ENCODE measurements around the gene PRKCH. TPM values are rescaled to one million over a fixed set of nuclear protein-coding genes. Genes with fewer than 3 reads are reported as not detected.

PRKCH gene
- polyA plus RNA-seq, 2 of the 4 experiments (the other 2 are of a cell fraction): 10.0 to 10.2 TPM

DNA sequence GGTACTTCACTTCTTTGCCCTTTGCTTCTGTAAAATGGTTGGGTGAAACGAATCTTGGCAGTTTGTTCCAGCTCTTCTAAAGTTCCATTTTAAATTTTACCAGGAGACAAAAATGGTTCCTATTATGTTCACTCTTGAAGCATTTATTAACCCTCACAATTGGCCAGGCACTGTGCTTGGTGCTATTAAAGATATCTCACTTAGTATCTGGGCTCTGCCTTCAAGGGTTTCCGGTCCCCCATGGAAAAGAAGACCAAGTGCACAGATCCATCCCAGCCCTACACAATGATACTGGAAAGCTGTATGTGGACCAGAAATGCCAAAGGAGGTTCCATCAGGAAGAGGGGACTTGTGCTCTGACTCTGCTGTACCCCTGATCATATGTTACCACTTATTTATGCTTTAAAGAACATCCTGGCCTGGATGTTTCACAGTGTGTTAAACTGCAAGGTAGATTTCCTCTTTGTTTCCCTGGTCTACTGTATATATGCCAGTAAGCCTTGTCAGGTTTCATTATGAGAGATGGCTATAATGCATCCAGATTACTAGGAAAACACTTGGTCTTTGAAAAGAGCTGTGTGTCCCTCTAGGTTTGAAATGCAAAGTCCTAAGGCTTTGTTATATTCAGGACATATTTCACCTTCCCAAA is 154.8 kb downstream of the PRKCH start (continued):
- peak; percentile 97; the same call in 1 of the 2 replicates for TF ChIP-seq HOXB13 (CRISPR knock-in tag; IDR thresholded peaks at IDR 0.05; ENCODE audit: low read depth)

DNA sequence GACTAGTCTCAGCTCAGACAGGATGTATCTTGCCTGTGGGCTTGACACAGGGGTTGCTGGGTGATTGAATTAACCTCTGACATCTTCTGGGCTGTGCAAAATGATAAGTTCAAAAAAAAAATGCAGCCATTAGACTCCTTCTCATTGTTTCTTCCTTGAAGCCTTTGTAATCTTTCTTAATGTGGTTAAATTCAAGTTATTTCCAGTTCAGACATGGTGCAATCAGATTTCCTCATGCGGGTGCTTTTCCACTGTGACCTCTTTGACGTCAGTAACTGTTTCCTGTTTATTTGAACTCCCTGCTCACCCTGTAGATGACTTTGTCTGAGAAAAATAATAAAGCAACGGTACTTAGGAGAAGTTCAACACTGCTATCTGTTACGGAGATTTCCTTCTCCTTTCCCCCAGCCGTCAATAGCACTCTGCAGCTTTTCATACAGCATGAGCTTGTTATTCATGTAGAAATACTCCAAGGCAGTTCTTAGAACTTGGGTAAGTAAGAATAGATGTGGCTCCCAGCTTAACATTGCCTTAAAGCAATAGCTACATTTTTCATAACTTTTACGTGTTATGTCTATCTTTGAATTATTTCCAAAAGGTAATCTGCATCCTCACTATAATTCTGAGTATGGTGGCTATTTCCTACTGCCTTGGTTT is 155.5 kb downstream of the PRKCH start:
- ChIA-PET CTCF (interaction anchor here (0.8 to 3.4 kb wide), 17 partner anchors 10 to 361 kb away, joined by 3 to 28 read pairs (median 5); no protein-coding TSS in a partner anchor), POLR2A (interaction anchor here (1.1 to 3.5 kb wide), 7 partner anchors 48 to 285 kb away, joined by 3 to 19 read pairs (median 3); partner anchors contain the start of genes HIF1A and SNAPC1)
- peak overlapping the region; percentile 91 to 96 for H3K27ac ChIP-seq
- peak overlapping the region; percentile 66 for H3K4me2 ChIP-seq
- H3K9me3 ChIP-seq: no peaks in the 10 kb centered on the region
- 8% methylated on average over 6 of the region's 6 CpGs for WGBS (ENCODE audit: missing lambda C conversion rate)
- TF ChIP-seq SMC3 (IDR thresholded peaks at IDR 0.05): peak; percentile 65
- no peak for TF ChIP-seq NFE2L2 (conservative IDR thresholded peaks at IDR 0.05; ENCODE audit: low read length)
- peak; percentile 98 to 99 for TF ChIP-seq EP300 (IDR thresholded peaks at IDR 0.05)
- TF ChIP-seq, protein P1, sequence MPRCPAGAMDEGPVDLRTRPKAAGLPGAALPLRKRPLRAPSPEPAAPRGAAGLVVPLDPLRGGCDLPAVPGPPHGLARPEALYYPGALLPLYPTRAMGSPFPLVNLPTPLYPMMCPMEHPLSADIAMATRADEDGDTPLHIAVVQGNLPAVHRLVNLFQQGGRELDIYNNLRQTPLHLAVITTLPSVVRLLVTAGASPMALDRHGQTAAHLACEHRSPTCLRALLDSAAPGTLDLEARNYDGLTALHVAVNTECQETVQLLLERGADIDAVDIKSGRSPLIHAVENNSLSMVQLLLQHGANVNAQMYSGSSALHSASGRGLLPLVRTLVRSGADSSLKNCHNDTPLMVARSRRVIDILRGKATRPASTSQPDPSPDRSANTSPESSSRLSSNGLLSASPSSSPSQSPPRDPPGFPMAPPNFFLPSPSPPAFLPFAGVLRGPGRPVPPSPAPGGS (IDR thresholded peaks at IDR 0.05): peak; percentile 98
- peak; percentile 20; the same call in 1 of the 2 replicates for TF ChIP-seq HOXB5 (CRISPR knock-in tag; IDR thresholded peaks at IDR 0.05)
- peak; percentile 29 to 67; a peak in 4 of 5 replicates for TF ChIP-seq RAD21 (conservative IDR thresholded peaks at IDR 0.05 in 1 of 2, IDR thresholded peaks at IDR 0.05 in 1 of 2)
- TF ChIP-seq CBX8 (IDR thresholded peaks at IDR 0.05): no peak
- TF ChIP-seq FOXS1 (CRISPR knock-in tag; IDR thresholded peaks at IDR 0.05): peak; percentile 88
- TF ChIP-seq MAFK (IDR thresholded peaks at IDR 0.05; ENCODE audit: partially characterized antibody): no peak
- peak; percentile 97 for TF ChIP-seq RARB (CRISPR knock-in tag; IDR thresholded peaks at IDR 0.05)
- TF ChIP-seq JUN (IDR thresholded peaks at IDR 0.05): peak; percentile 97 to 98
- no peak for TF ChIP-seq KDM1A (IDR thresholded peaks at IDR 0.05; ENCODE audit: low read depth)
- TF ChIP-seq HDAC2 (IDR thresholded peaks at IDR 0.05): no peak
- peak; percentile 85 for TF ChIP-seq HOXA7 (CRISPR knock-in tag; IDR thresholded peaks at IDR 0.05)
- peak; percentile 7; the same call in 1 of the 2 replicates for TF ChIP-seq TFCP2L1 (CRISPR knock-in tag; IDR thresholded peaks at IDR 0.05)
- TF ChIP-seq HES2 (IDR thresholded peaks at IDR 0.05): peak; percentile 90
- TF ChIP-seq JUNB (IDR thresholded peaks at IDR 0.05): peak; percentile 89
- TF ChIP-seq, protein P2, sequence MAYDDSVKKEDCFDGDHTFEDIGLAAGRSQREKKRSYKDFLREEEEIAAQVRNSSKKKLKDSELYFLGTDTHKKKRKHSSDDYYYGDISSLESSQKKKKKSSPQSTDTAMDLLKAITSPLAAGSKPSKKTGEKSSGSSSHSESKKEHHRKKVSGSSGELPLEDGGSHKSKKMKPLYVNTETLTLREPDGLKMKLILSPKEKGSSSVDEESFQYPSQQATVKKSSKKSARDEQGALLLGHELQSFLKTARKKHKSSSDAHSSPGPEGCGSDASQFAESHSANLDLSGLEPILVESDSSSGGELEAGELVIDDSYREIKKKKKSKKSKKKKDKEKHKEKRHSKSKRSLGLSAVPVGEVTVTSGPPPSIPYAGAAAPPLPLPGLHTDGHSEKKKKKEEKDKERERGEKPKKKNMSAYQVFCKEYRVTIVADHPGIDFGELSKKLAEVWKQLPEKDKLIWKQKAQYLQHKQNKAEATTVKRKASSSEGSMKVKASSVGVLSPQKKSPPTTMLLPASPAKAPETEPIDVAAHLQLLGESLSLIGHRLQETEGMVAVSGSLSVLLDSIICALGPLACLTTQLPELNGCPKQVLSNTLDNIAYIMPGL (CRISPR knock-in tag; IDR thresholded peaks at IDR 0.05; ENCODE audit: borderline replicate concordance): peak; percentile 56; the same call in 1 of the 2 replicates
- TF ChIP-seq MAX (IDR thresholded peaks at IDR 0.05): peak; percentile 85
- peak; percentile 98 for TF ChIP-seq CEBPB (IDR thresholded peaks at IDR 0.05)
- no peak for TF ChIP-seq SREBF2 (IDR thresholded peaks at IDR 0.05)
- peak; percentile 60; the same call in 1 of the 2 replicates for TF ChIP-seq FOSB (CRISPR knock-in tag; IDR thresholded peaks at IDR 0.05)
- no peak for TF ChIP-seq FOSL2 (IDR thresholded peaks at IDR 0.05)
- TF ChIP-seq FOSL2 (CRISPR knock-in tag; IDR thresholded peaks at IDR 0.05): peak; percentile 88
- TF ChIP-seq ELK1 (IDR thresholded peaks at IDR 0.05; ENCODE audit: low read depth, low read length): no peak
- peak; percentile 65 for TF ChIP-seq ZSCAN20 (CRISPR knock-in tag; IDR thresholded peaks at IDR 0.05)
- no peak for TF ChIP-seq POLR2A (IDR thresholded peaks at IDR 0.05; ENCODE audit: low read length)
- no peak for TF ChIP-seq RCOR1 (IDR thresholded peaks at IDR 0.05; ENCODE audit: low read depth, low read length)
- peak; percentile 96 for TF ChIP-seq GATA3 (IDR thresholded peaks at IDR 0.05; ENCODE audit: borderline replicate concordance)
- no peak; the same call in 1 of the 2 replicates for TF ChIP-seq EHF (CRISPR knock-in tag; IDR thresholded peaks at IDR 0.05)
- peak; percentile 50 to 94 for DNase-seq (ENCODE audit: low read depth in 1 of 2, low spot score in 1 of 2)
- FAIRE-seq: no peak
- peak; percentile 57 to 78 for ATAC-seq
- H3K4me1 ChIP-seq: peaks cover 85% of the 10 kb centered on the region
- H3K4me3 ChIP-seq: no peak overlapping the region; the same call in 2 of the 3 replicates

All from A549 (cell line).